ENCODE data around the gene OR51B4. TPM values are rescaled to one million over a fixed set of nuclear protein-coding genes. Genes with fewer than 3 reads are reported as not detected.

OR51B4 gene
- polyA plus RNA-seq, 1 of the 3 experiments (the other 2 are of a cell fraction) = 0.07 TPM

GRCh38 chr11:5265832-5266231 is 35.9 kb downstream of the OR51B4 start:
- TF ChIP-seq CTCF (IDR thresholded peaks at IDR 0.05) = no peak
- no peak for TF ChIP-seq TCF12 (IDR thresholded peaks at IDR 0.05)
- no peak for TF ChIP-seq POLR2AphosphoS5 (IDR thresholded peaks at IDR 0.05; ENCODE audit: low read depth, low read length)
- TF ChIP-seq USF1 (IDR thresholded peaks at IDR 0.05; ENCODE audit: borderline replicate concordance, low read depth) = no peak
- TF ChIP-seq CHD2 (IDR thresholded peaks at IDR 0.05; ENCODE audit: low read length, partially characterized antibody) = no peak
- TF ChIP-seq RAD21 (IDR thresholded peaks at IDR 0.05; ENCODE audit: low read length) = no peak
- POLR2A ChIA-PET = no interaction called here
- no peak for DNase-seq
- no peaks in the 10 kb centered on the region for H3K4me1 ChIP-seq (ENCODE audit: control insufficient read depth in 1 of 2, insufficient read depth in 2 of 2, low read depth in 1 of 2, low read length in 1 of 2)
- WGBS (ENCODE audit: low lambda C conversion rate) = 6% methylated on average over 2 of the region's 2 CpGs
- CTCF ChIA-PET = interaction anchor here (0.6 kb wide), 1 partner anchor 1547 kb away, joined by 3 read pairs; no protein-coding TSS in a partner anchor
- no peaks in the 10 kb centered on the region for H3K79me2 ChIP-seq (ENCODE audit: insufficient read depth)
- H3K4me2 ChIP-seq = no peak overlapping the region
- H3K4me3 ChIP-seq (ENCODE audit: low read depth in 2 of 2, low read length in 1 of 2) = no peak overlapping the region
- H3K36me3 ChIP-seq (replicated peaks in 1 of 2; ENCODE audit: control insufficient read depth in 1 of 2, insufficient read depth in 2 of 2, low read length in 1 of 2) = no peaks in the 10 kb centered on the region
- no peaks in the 10 kb centered on the region for H3K9me2 ChIP-seq
- no peaks in the 10 kb centered on the region for H3K9me3 ChIP-seq
- H3K27me3 ChIP-seq (ENCODE audit: insufficient read depth) = peaks cover 22% of the 10 kb centered on the region
- H2AFZ ChIP-seq (ENCODE audit: low read depth) = no peak overlapping the region
- no peak overlapping the region for H3K27ac ChIP-seq (ENCODE audit: low read depth in 2 of 2, low read length in 1 of 2)
- H3K9ac ChIP-seq = no peak overlapping the region
- H4K20me1 ChIP-seq (ENCODE audit: insufficient read depth) = no peaks in the 10 kb centered on the region
- H3F3A ChIP-seq (replicated peaks; ENCODE audit: insufficient read depth) = no peaks in the 10 kb centered on the region

- no peak for DNase-seq
- no peaks in the 10 kb centered on the region for H3K36me3 ChIP-seq (replicated peaks in 1 of 2; ENCODE audit: control insufficient read depth in 1 of 2, insufficient read depth in 2 of 2, low read length in 1 of 2)
- no peaks in the 10 kb centered on the region for H4K20me1 ChIP-seq (ENCODE audit: insufficient read depth)
- H3K9ac ChIP-seq = no peak overlapping the region
- POLR2A ChIA-PET = no interaction called here
- H3K4me2 ChIP-seq = no peak overlapping the region
- no peaks in the 10 kb centered on the region for H3K4me1 ChIP-seq (ENCODE audit: control insufficient read depth in 1 of 2, insufficient read depth in 2 of 2, low read depth in 1 of 2, low read length in 1 of 2)
- no peak overlapping the region for H2AFZ ChIP-seq (ENCODE audit: low read depth)
- no peaks in the 10 kb centered on the region for H3K27me3 ChIP-seq (ENCODE audit: insufficient read depth)
- H3K4me3 ChIP-seq (ENCODE audit: low read depth in 2 of 2, low read length in 1 of 2) = no peak overlapping the region
- H3F3A ChIP-seq (replicated peaks; ENCODE audit: insufficient read depth) = no peaks in the 10 kb centered on the region
- no peaks in the 10 kb centered on the region for H3K9me2 ChIP-seq
- H3K9me3 ChIP-seq = no peaks in the 10 kb centered on the region
- CTCF ChIA-PET = no interaction called here
- 7% methylated on average over 6 of the region's 7 CpGs for WGBS (ENCODE audit: low lambda C conversion rate)
- no peaks in the 10 kb centered on the region for H3K79me2 ChIP-seq (ENCODE audit: insufficient read depth)
- TF ChIP-seq TAF1 (IDR thresholded peaks at IDR 0.05; ENCODE audit: borderline replicate concordance, low read depth, low read length) (no peak), FOSL2 (IDR thresholded peaks at IDR 0.05; ENCODE audit: borderline replicate concordance, low read depth) (no peak), FOXJ3 (CRISPR knock-in tag; IDR thresholded peaks at IDR 0.05) (no peak), TCF12 (IDR thresholded peaks at IDR 0.05) (no peak), TEAD4 (IDR thresholded peaks at IDR 0.05; ENCODE audit: borderline replicate concordance, insufficient read depth) (no peak), FOXM1 (IDR thresholded peaks at IDR 0.05; ENCODE audit: low read depth) (no peak), POLR2AphosphoS5 (IDR thresholded peaks at IDR 0.05; ENCODE audit: low read depth, low read length) (no peak), RCOR1 (IDR thresholded peaks at IDR 0.05; ENCODE audit: low read length) (no peak), MAX (IDR thresholded peaks at IDR 0.05; ENCODE audit: low read depth) (no peak), SIN3A (IDR thresholded peaks at IDR 0.05; ENCODE audit: borderline replicate concordance, low read depth, low read length) (no peak), ELF1 (IDR thresholded peaks at IDR 0.05) (no peak), IRF3 (IDR thresholded peaks at IDR 0.05; ENCODE audit: low read depth, low read length) (no peak)
- no peak overlapping the region for H3K27ac ChIP-seq (ENCODE audit: low read depth in 2 of 2, low read length in 1 of 2)
Observed at GRCh38 chr11:5258543-5259262, 43.0 kb downstream of the OR51B4 start.
